Right atrium auricular region (tissue), 2 donors: ENCODE data around the gene VSIG10. TPM values are rescaled to one million over a fixed set of nuclear protein-coding genes. Genes with fewer than 3 reads are reported as not detected.

Experiments used
- DNase-seq: peaks from one replicate; pipeline ENCODE4 v3.0.0-alpha.2; 2019; ENCODE audit warnings: low spot score
- H3K27ac ChIP-seq, 2 donors: fragments of 200-600 bp; sonication (generic); 1 replicate in 1 of 2; 2 replicates in 1 of 2; pipeline ENCODE4 v1.5.1; 2016 to 2019
- H3K27me3 ChIP-seq, 2 donors: fragments of 200-600 bp; sonication (generic); one replicate each; pipeline versions ENCODE4 v1.5.1 to v1.6.0; 2017 to 2019
- H3K36me3 ChIP-seq: fragments of 200-600 bp; sonication (generic); one replicate; pipeline ENCODE4 v1.5.1; 2016
- H3K4me1 ChIP-seq, 2 donors: fragments of 200-600 bp; sonication (generic); one replicate each; pipeline versions ENCODE4 v1.5.1 to v1.6.0; 2017 to 2019
- H3K4me3 ChIP-seq, 2 donors: fragments of 200-600 bp; sonication (generic); 1 replicate in 1 of 2; 2 replicates in 1 of 2; pipeline ENCODE4 v1.5.1; 2017 to 2019; ENCODE audit warnings: mild to moderate bottlenecking in 1 of 2, moderate library complexity in 1 of 2
- H3K9me3 ChIP-seq, 2 donors: fragments of 200-600 bp; sonication (generic); one replicate each; pipeline ENCODE4 v1.5.1; 2019
- CTCF ChIP-seq, 2 donors: fragments of 200-600 bp; sonication (generic); IDR thresholded peaks; one replicate each; pipeline ENCODE4 v1.5.1; 2019; ENCODE audit warnings: antibody characterized with exemption in 2 of 2
- total RNA-seq, 2 donors: library from RNA; depleted of rRNA; stranded (reverse); fragments of >200 nt; gene quantifications; one replicate each; pipeline ENCODE4 v1.1.0, GENCODE V29; 2016

Gene VSIG10
- total RNA-seq, 2 donors from 2014 or later = 11.0 to 12.4 TPM

GRCh38 chr12:118122264-118122663 is 18.5 kb upstream of the VSIG10 start:
- no peak overlapping the region for H3K27ac ChIP-seq
- no peak for DNase-seq
- TF ChIP-seq CTCF (IDR thresholded peaks at IDR 0.05) = no peak
- no peaks in the 10 kb centered on the region for H3K9me3 ChIP-seq
- no peaks in the 10 kb centered on the region for H3K36me3 ChIP-seq
- no peaks in the 10 kb centered on the region for H3K27me3 ChIP-seq
- no peak overlapping the region for H3K4me3 ChIP-seq
- peaks cover 0 to 9% of the 10 kb centered on the region in 2 donors for H3K4me1 ChIP-seq

DNA sequence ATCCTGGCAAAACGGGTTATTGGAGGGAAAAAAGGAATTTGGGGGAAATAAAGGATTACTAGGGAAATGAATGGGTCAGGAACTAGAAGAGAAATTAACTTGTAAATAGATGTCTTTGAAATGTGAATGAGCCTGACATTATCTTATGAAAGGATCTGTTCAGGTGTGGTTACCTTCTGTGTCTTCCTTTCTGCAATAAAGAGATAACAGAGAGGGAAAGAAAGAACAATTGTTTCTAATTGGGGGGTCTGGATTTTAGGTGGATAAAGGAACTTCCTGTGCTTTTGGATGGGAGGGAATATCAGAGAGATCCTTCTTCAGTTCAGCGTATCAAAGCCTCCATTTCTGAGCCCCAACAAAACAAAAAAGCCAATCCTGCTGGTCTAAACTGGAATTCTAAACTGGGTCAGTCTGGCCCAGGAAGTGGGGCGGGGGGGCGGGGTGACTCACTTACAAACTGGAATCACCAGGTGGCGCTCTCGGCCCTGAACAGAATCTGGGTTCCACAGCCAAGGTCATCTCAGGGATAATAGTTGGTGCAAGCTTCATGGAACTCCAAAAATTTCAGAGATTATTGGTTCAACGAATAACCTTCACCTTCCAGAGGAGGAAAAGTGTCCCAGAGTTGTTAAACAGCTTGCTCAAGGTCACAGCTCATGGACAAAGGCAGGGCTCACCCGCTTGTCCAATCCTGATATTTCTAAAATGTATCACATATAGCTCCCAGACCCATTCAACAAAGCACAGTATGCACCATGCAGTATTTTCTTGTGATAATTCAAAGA is 17.0 kb upstream of the VSIG10 start:
- Histone ChIP-seq H3K4me3 (no peak overlapping the region), H3K4me1 (peaks cover 0 to 9% of the 10 kb centered on the region in 2 donors), H3K36me3 (no peaks in the 10 kb centered on the region), H3K27ac (peak overlapping the region; percentile 15 to 61), H3K9me3 (no peaks in the 10 kb centered on the region), H3K27me3 (no peaks in the 10 kb centered on the region)
- peak; percentile 82 for DNase-seq
- peak; percentile 67 to 86 for TF ChIP-seq CTCF (IDR thresholded peaks at IDR 0.05)

DNA sequence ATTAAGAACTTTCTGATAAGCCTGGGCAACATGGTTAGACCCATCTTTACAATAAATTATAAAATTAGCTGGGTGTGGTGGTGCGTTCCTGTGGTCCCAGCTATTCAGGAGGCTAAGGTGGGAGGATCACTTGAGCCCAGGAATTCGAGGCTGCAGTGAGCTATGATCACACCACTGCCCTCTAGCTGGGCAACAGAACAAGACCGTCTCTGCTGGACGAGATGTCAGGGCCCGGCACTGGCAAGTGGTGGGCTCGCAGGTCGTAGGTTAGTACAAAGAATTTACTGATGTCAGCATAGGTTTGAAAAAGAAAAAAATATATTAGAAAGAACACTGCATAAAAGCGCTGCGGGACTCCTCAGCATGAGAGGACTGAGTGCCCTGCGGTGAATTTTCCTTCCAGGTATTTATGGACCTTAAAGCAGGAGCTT is 15.7 kb upstream of the VSIG10 start:
- no peak for DNase-seq
- Histone ChIP-seq H3K27ac (no peak overlapping the region), H3K27me3 (no peaks in the 10 kb centered on the region), H3K4me3 (no peak overlapping the region), H3K9me3 (no peaks in the 10 kb centered on the region), H3K36me3 (no peaks in the 10 kb centered on the region), H3K4me1 (peaks cover 0 to 9% of the 10 kb centered on the region in 2 donors)
- TF ChIP-seq CTCF (IDR thresholded peaks at IDR 0.05) = no peak

GRCh38 chr12:118109088-118109487 is 5.3 kb upstream of the VSIG10 start:
- TF ChIP-seq CTCF (IDR thresholded peaks at IDR 0.05) = no peak
- DNase-seq = no peak
- H3K27me3 ChIP-seq = no peaks in the 10 kb centered on the region

GRCh38 chr12:118107694-118108093 is 3.9 kb upstream of the VSIG10 start:
- H3K9me3 ChIP-seq = no peaks in the 10 kb centered on the region
- H3K27ac ChIP-seq = no peak overlapping the region
- TF ChIP-seq CTCF (IDR thresholded peaks at IDR 0.05) = no peak
- peaks cover 0 to 4% of the 10 kb centered on the region in 2 donors for H3K4me1 ChIP-seq
- DNase-seq = no peak
- no peaks in the 10 kb centered on the region for H3K36me3 ChIP-seq
- H3K27me3 ChIP-seq = no peaks in the 10 kb centered on the region
- H3K4me3 ChIP-seq = no peak overlapping the region

More at GRCh38 chr12:118109088-118109487, 5.3 kb upstream of the VSIG10 start:
- Histone ChIP-seq H3K4me1 (no peaks in the 10 kb centered on the region), H3K4me3 (no peak overlapping the region), H3K36me3 (no peaks in the 10 kb centered on the region), H3K27ac (no peak overlapping the region), H3K9me3 (no peaks in the 10 kb centered on the region)
